OCI-LY3 (cell line): ENCODE data around the gene CHD6.

Experiments used
- CTCF ChIP-seq: fragments of 200-600, 300-600 bp; sonication (generic); IDR thresholded peaks from 2 replicates; pipeline ENCODE4 v1.5.1; 2014; ENCODE audit warnings: antibody characterized with exemption, low read length, low read depth
- EZH2phosphoT487 ChIP-seq: fragments of 200-600 bp; shearing (Covaris generic); IDR thresholded peaks from 2 replicates; pipeline ENCODE4 v1.6.1; 2018; ENCODE audit warnings: antibody characterized with exemption, mixed run types, low read depth

GRCh38 chr20:41643504-41643938 lies 25.3 kb upstream of the CHD6 start:
- TF ChIP-seq EZH2phosphoT487 (no peak), CTCF (no peak)
